Tibial nerve (tissue), 4 donors: ENCODE measurements around the gene GSTO1. TPM values are rescaled to one million over a fixed set of nuclear protein-coding genes. Genes with fewer than 3 reads are reported as not detected.
A peak's percentile ranks its signal among the peaks of the same experiment; 100 is the strongest.

Source experiments
- DNase-seq, 2 donors: peaks; one replicate each; pipeline ENCODE4 v3.0.0-alpha.2; 2019; ENCODE audit warnings: low spot score in 2 of 2
- H3K27ac ChIP-seq, 4 donors: fragments of 200-600 bp; sonication (generic) in 3 of 4; one replicate each; pipeline ENCODE4 v1.5.1; 2017 to 2019; ENCODE audit warnings: mild to moderate bottlenecking in 1 of 4
- H3K27me3 ChIP-seq, 2 donors: fragments of 200-600 bp; sonication (generic) in 1 of 2; one replicate each; pipeline versions ENCODE4 v1.5.1 to v1.6.0; 2017 to 2019
- H3K36me3 ChIP-seq, 3 donors: fragments of 200-600 bp; sonication (generic); one replicate each; pipeline ENCODE4 v1.5.1; 2018 to 2019
- H3K4me1 ChIP-seq, 4 donors: fragments of 200-600 bp; sonication (generic) in 3 of 4; one replicate each; pipeline ENCODE4 v1.5.1; 2017 to 2019
- H3K4me3 ChIP-seq, 4 donors: fragments of 200-600 bp; sonication (generic) in 3 of 4; one replicate each; pipeline ENCODE4 v1.5.1; 2017 to 2019; ENCODE audit warnings: mild to moderate bottlenecking in 1 of 4, moderate library complexity in 1 of 4
- H3K9me3 ChIP-seq, 4 donors: fragments of 200-600 bp; sonication (generic) in 3 of 4; one replicate each; pipeline ENCODE4 v1.5.1; 2017 to 2019
- CTCF ChIP-seq, 5 experiments: fragments of 200-600 bp in 3 of 5; fragments of 450-650 bp in 2 of 5; sonication (generic) in 3 of 5; IDR thresholded peaks; one replicate each; pipeline ENCODE4 v1.5.1; 2016 to 2019; ENCODE audit warnings: antibody characterized with exemption in 5 of 5, mild to moderate bottlenecking in 3 of 5, moderate library complexity in 2 of 5
- EP300 ChIP-seq, 2 donors: sonication (generic); formaldehyde crosslinking; IDR thresholded peaks; one replicate each; pipeline ENCODE4 v1.6.1; 2017; ENCODE audit warnings: antibody characterized with exemption in 2 of 2, mild to moderate bottlenecking in 1 of 2
- POLR2A ChIP-seq, 2 donors: fragments of 450-650 bp; IDR thresholded peaks; one replicate each; pipeline ENCODE4 v1.6.1; 2017; ENCODE audit warnings: antibody characterized with exemption in 2 of 2, mild to moderate bottlenecking in 2 of 2, moderate library complexity in 2 of 2
- WGBS, 2 donors: methylation state at CpG; one replicate each; pipeline ENCODE4 v1.1.5; 2018; 5-methylcytosine and 5-hydroxymethylcytosine counted together
- total RNA-seq, 4 donors: library from RNA; depleted of rRNA; stranded (reverse); fragments of >200 nt; gene quantifications; one replicate each; pipeline ENCODE4 v1.1.0, GENCODE V29; 2016

The GSTO1 gene
- 10 to 100 TPM; 51.6 to 84.6 (median 68.1) TPM for total RNA-seq

GRCh38 chr10:104254493-104255310, at the start of gene GSTO1:
TSS of gene GSTO1 (plus strand) at chr10:104254892. CDS start at chr10:104254929, 37 bp downstream.
- Histone ChIP-seq H3K4me1 (peaks cover 0 to 43% (median 16%) of the 10 kb centered on the region in 4 donors), H3K27me3 (no peaks in the 10 kb centered on the region), H3K36me3 (peaks cover 0 to 19% (median 0%) of the 10 kb centered on the region in 3 donors), H3K4me3 (peak within 1 kb of the TSS; percentile 60 to 97 (median 84)), H3K9me3 (no peaks in the 10 kb centered on the region), H3K27ac (peak within 1 kb of the TSS; percentile 76 to 100 (median 96))
- DNase-seq: peak; percentile 63 to 70
- 0% methylated on average over 31 to 33 of the region's 69 CpGs for WGBS, 2 donors
- peak in 1 of 5 experiments; percentile 7 for TF ChIP-seq CTCF (IDR thresholded peaks at IDR 0.05)
- peak; percentile 58 to 76 for TF ChIP-seq POLR2A (IDR thresholded peaks at IDR 0.05)
- TF ChIP-seq EP300 (IDR thresholded peaks at IDR 0.05): peak in 1 of 2 donors; percentile 92

DNA sequence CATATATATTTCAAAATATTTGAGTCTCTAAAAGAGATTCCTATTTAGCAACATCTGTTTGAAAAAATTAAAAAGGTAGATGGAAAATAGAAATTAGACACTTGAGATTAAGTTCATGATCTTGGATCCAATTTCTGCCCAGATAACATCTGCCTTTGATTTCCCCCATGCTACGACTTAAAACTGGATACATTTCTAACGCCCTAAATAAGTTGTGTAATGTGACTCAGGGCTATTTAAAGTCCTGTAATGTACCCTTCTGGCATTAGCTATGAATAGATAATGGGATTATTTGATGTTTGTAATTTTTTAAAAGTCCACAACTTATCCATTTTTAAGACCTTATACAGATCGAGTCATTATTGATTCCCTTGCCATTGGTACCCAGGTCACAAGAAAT, 46.0 kb upstream of the GSTO1 start:
- no peak for TF ChIP-seq CTCF (IDR thresholded peaks at IDR 0.05)
- TF ChIP-seq POLR2A (IDR thresholded peaks at IDR 0.05): no peak
- TF ChIP-seq EP300 (IDR thresholded peaks at IDR 0.05): no peak
- H3K9me3 ChIP-seq: no peaks in the 10 kb centered on the region
- H3K36me3 ChIP-seq: peaks cover 0 to 6% (median 0%) of the 10 kb centered on the region in 3 donors
- no peak for DNase-seq
- no peaks in the 10 kb centered on the region for H3K4me1 ChIP-seq
- 37 to 45% methylated on average over 3 of the region's 3 CpGs for WGBS, 2 donors
- no peak overlapping the region for H3K27ac ChIP-seq
- no peaks in the 10 kb centered on the region for H3K27me3 ChIP-seq
- no peak overlapping the region for H3K4me3 ChIP-seq

GRCh38 chr10:104209575-104210198, 45.0 kb upstream of the GSTO1 start:
- WGBS, 2 donors: 34 to 36% methylated on average over 2 of the region's 2 CpGs
- TF ChIP-seq EP300 (IDR thresholded peaks at IDR 0.05) (no peak), CTCF (IDR thresholded peaks at IDR 0.05) (peak; percentile 32 to 60 (median 42))
- Histone ChIP-seq H3K9me3 (no peaks in the 10 kb centered on the region), H3K36me3 (peaks cover 0 to 2% (median 0%) of the 10 kb centered on the region in 3 donors), H3K27me3 (no peaks in the 10 kb centered on the region), H3K4me3 (no peak overlapping the region), H3K27ac (no peak overlapping the region), H3K4me1 (no peaks in the 10 kb centered on the region)
- DNase-seq: peak in 1 of 2 donors; percentile 46

DNA sequence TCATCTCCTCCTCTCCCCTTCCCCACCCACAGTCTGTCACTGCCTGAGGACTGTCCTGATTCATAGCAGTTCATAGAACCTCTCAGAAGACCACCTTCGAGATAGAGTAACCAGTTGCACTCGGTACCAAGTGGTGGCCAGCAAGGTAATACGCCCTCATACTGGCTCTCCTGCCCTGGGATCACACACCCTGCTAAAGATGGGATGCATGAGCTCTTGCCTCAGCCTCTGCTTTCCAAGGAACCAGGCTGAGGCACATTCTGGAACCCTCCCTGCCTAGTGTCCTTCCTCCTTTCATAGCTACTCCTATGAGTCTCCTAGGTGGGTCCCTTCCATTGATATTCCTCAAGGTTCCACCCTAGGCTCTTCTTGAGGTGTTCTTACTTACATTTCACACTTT, 38.1 kb upstream of the GSTO1 start:
- no peak overlapping the region for H3K27ac ChIP-seq
- no peak for DNase-seq
- H3K36me3 ChIP-seq: no peaks in the 10 kb centered on the region
- TF ChIP-seq EP300 (IDR thresholded peaks at IDR 0.05): no peak
- TF ChIP-seq POLR2A (IDR thresholded peaks at IDR 0.05): no peak
- no peak for TF ChIP-seq CTCF (IDR thresholded peaks at IDR 0.05)
- WGBS, 2 donors: 86 to 100% methylated on average over 3 of the region's 3 CpGs
- no peaks in the 10 kb centered on the region for H3K27me3 ChIP-seq
- H3K4me3 ChIP-seq: no peak overlapping the region
- no peaks in the 10 kb centered on the region for H3K4me1 ChIP-seq
- no peaks in the 10 kb centered on the region for H3K9me3 ChIP-seq

DNA sequence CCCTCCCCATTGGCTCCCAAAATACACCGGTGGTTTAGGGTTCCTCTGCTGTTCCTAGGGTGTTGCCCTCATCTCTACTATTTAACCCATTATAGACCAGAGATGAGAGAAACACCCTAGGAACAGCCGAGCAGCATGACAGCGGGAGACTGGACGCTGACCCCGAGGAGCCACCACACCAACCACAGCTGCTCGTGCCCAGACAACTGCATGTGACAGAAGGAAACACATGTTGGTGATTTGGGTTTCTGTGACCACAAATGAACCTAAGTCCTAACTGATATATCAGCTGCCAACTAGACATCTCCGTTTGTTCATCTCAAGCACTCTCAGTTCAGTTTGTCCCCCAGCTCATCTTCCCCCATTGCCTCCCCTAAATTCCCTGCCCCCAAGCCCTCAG, 35.9 kb upstream of the GSTO1 start:
- TF ChIP-seq CTCF (IDR thresholded peaks at IDR 0.05) (no peak), POLR2A (IDR thresholded peaks at IDR 0.05) (no peak), EP300 (IDR thresholded peaks at IDR 0.05) (no peak)
- Histone ChIP-seq H3K36me3 (no peaks in the 10 kb centered on the region), H3K4me3 (no peak overlapping the region), H3K27ac (no peak overlapping the region), H3K9me3 (no peaks in the 10 kb centered on the region), H3K27me3 (no peaks in the 10 kb centered on the region), H3K4me1 (no peaks in the 10 kb centered on the region)
- WGBS, 2 donors: 58 to 61% methylated on average over 7 of the region's 7 CpGs
- DNase-seq: no peak
